ENCODE measurements around the gene PPP1R14B.

DNA sequence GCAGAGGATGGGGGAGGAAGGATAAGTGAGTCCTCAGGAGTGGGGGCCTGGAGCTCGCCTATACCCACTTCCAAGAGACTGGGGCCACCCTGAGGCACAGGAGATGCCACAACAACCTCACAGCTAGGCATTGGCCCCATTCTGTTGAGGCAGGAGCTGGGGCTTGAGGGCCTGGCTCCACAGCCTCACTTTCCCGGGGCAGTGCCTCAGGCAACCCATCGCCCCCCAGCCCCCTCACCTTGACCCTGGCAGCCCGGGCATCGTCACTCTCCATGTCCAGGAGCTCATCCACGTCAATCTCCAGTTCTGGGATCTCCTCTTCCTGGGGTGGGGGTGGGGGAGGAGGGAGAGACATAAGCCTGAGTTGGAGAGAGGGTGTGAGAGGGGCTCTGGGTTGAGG, 1.8 kb downstream of the PPP1R14B start:
- TF ChIP-seq, protein P1, sequence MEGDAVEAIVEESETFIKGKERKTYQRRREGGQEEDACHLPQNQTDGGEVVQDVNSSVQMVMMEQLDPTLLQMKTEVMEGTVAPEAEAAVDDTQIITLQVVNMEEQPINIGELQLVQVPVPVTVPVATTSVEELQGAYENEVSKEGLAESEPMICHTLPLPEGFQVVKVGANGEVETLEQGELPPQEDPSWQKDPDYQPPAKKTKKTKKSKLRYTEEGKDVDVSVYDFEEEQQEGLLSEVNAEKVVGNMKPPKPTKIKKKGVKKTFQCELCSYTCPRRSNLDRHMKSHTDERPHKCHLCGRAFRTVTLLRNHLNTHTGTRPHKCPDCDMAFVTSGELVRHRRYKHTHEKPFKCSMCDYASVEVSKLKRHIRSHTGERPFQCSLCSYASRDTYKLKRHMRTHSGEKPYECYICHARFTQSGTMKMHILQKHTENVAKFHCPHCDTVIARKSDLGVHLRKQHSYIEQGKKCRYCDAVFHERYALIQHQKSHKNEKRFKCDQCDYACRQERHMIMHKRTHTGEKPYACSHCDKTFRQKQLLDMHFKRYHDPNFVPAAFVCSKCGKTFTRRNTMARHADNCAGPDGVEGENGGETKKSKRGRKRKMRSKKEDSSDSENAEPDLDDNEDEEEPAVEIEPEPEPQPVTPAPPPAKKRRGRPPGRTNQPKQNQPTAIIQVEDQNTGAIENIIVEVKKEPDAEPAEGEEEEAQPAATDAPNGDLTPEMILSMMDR (IDR thresholded peaks at IDR 0.05; ENCODE audit: low read depth, low read length, missing input control) = no peak
- TF ChIP-seq TAF1 (conservative IDR thresholded peaks at IDR 0.05) (no peak), GABPA (IDR thresholded peaks at IDR 0.05 in 1 of 2, conservative IDR thresholded peaks at IDR 0.05 in 1 of 2) (no peak), JUND (IDR thresholded peaks at IDR 0.05) (no peak), FOXA1 (IDR thresholded peaks at IDR 0.05) (no peak), YY1 (IDR thresholded peaks at IDR 0.05) (no peak), NR2F2 (IDR thresholded peaks at IDR 0.05) (no peak)
- TF ChIP-seq, protein P2, sequence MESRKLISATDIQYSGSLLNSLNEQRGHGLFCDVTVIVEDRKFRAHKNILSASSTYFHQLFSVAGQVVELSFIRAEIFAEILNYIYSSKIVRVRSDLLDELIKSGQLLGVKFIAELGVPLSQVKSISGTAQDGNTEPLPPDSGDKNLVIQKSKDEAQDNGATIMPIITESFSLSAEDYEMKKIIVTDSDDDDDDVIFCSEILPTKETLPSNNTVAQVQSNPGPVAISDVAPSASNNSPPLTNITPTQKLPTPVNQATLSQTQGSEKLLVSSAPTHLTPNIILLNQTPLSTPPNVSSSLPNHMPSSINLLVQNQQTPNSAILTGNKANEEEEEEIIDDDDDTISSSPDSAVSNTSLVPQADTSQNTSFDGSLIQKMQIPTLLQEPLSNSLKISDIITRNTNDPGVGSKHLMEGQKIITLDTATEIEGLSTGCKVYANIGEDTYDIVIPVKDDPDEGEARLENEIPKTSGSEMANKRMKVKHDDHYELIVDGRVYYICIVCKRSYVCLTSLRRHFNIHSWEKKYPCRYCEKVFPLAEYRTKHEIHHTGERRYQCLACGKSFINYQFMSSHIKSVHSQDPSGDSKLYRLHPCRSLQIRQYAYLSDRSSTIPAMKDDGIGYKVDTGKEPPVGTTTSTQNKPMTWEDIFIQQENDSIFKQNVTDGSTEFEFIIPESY (IDR thresholded peaks at IDR 0.05) = no peak
- TF ChIP-seq, protein P3, sequence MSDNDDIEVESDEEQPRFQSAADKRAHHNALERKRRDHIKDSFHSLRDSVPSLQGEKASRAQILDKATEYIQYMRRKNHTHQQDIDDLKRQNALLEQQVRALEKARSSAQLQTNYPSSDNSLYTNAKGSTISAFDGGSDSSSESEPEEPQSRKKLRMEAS (IDR thresholded peaks at IDR 0.05) = no peak
- TF ChIP-seq, protein P4, sequence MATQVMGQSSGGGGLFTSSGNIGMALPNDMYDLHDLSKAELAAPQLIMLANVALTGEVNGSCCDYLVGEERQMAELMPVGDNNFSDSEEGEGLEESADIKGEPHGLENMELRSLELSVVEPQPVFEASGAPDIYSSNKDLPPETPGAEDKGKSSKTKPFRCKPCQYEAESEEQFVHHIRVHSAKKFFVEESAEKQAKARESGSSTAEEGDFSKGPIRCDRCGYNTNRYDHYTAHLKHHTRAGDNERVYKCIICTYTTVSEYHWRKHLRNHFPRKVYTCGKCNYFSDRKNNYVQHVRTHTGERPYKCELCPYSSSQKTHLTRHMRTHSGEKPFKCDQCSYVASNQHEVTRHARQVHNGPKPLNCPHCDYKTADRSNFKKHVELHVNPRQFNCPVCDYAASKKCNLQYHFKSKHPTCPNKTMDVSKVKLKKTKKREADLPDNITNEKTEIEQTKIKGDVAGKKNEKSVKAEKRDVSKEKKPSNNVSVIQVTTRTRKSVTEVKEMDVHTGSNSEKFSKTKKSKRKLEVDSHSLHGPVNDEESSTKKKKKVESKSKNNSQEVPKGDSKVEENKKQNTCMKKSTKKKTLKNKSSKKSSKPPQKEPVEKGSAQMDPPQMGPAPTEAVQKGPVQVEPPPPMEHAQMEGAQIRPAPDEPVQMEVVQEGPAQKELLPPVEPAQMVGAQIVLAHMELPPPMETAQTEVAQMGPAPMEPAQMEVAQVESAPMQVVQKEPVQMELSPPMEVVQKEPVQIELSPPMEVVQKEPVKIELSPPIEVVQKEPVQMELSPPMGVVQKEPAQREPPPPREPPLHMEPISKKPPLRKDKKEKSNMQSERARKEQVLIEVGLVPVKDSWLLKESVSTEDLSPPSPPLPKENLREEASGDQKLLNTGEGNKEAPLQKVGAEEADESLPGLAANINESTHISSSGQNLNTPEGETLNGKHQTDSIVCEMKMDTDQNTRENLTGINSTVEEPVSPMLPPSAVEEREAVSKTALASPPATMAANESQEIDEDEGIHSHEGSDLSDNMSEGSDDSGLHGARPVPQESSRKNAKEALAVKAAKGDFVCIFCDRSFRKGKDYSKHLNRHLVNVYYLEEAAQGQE (IDR thresholded peaks at IDR 0.05) = no peak
